HG03175 (cell line): Measurements from ENCODE around the gene FAM3A.
"Not testable (repeated sequence)": the region's sequence is repeated elsewhere in the genome, so short reads cannot be mapped to it uniquely, and the experiment has no call there.

Experiments used
- ATAC-seq: cut with Tn5 transposase; IDR thresholded peaks from one replicate; pipeline ENCODE4 v1.9.1; 2021; ENCODE audit warnings: mild to moderate bottlenecking, moderate library complexity; ENCODE audit not compliant: unreplicated experiment

FAM3A gene

DNA sequence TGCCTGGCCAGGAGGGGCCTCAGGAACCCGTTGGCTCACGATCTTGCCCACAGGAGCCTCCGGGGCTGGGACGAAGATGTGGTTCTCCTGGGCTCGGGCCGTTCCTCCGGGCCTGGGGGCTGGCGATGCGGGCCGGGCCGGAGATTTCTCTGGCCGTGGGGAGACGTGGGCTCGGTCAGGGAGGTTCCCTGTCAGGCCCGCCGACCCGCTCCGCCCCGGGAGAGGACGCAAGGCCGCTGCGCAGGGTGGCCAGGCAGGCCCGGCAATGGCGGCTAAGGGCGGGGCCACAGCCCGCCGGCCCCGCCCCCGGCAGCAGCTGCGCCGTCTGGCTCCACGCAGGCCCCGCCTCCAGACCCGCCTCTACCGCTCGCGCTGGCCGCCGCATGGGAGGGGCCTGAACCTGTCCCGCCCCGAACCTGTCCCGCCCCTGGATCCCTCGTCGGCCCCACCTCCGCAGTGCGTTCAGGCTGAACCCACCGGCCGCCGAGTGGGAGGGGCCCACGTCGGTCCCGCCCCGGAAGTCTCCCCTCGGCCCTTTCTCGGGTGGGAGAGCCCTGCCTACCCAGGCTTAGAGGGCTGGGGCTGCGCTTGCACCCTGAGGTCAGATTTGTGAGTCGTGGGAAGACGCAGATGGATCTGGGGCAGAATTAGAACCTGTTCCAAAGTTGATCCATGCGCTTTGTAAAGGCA lies at the start of gene FAM3A:
Gene FAM3A, minus strand, starts transcription at position 267 of the 690 bp plus-strand sequence. CDS start 460 bp downstream, outside the sequence.
- ATAC-seq = peak; percentile 93

DNA sequence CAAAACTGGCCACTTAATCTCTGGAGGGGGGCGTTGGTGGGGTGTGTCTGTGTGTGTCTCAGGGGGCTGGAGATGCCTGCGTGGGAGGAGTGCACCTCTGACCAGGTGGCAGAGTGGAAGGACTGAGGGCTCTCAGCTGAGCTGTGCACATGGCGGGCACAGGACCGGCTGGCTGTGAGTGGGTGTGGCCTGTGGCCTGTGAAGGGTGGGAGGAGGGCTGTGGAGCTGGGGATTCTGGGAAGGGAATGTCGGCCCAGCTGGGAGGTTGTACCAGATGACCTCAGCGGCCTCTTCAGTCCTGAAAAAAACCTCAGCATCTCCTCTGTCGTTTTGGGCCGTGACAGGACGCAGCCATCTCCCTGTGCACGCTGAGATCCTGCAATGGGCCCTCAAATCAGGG lies 46.3 kb upstream of the FAM3A start:
- not testable (repeated sequence) for ATAC-seq

DNA sequence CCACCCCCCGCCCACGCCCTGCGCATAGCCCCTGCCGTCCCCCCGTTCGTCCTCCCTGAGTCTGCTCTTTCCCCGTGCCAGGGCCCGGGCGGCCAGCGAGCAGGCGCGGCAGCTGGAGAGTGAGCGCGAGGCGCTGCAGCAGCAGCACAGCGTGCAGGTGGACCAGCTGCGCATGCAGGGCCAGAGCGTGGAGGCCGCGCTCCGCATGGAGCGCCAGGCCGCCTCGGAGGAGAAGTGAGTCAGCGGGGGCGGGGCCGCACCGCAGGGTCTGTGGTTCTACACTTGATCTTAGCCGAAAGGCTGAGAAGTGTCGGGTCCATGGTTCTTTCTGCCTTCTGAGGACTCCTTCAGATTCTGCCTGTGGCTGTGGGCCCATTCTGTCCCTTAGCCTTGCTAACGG lies 44.3 kb upstream of the FAM3A start:
- ATAC-seq = not testable (repeated sequence)

- ATAC-seq = not testable (repeated sequence)
These were observed 42.9 kb upstream of the FAM3A start for GRCh38 chrX:154558896-154559295.

- not testable (repeated sequence) for ATAC-seq
These were observed 42.1 kb upstream of the FAM3A start for GRCh38 chrX:154558060-154558690.

- ATAC-seq = not testable (repeated sequence)
These were observed 36.2 kb upstream of the FAM3A start for GRCh38 chrX:154552112-154552806.

GRCh38 chrX:154549766-154550165 lies 33.7 kb upstream of the FAM3A start:
- no peak for ATAC-seq

DNA sequence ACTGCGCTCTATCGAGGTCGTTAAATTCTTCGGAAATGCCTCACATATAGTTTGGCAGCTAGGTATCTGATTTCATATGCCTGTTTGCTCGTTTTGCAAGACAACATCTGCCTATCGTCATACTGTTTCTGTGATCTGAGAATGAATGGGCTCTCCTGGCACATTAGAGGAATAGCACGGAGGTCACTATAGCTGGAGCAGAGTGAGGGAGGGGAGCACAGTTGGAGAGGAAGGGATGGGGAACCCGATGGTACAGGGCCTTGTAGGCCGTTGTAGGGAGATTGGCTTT lies 31.9 kb upstream of the FAM3A start:
- ATAC-seq = no peak

DNA sequence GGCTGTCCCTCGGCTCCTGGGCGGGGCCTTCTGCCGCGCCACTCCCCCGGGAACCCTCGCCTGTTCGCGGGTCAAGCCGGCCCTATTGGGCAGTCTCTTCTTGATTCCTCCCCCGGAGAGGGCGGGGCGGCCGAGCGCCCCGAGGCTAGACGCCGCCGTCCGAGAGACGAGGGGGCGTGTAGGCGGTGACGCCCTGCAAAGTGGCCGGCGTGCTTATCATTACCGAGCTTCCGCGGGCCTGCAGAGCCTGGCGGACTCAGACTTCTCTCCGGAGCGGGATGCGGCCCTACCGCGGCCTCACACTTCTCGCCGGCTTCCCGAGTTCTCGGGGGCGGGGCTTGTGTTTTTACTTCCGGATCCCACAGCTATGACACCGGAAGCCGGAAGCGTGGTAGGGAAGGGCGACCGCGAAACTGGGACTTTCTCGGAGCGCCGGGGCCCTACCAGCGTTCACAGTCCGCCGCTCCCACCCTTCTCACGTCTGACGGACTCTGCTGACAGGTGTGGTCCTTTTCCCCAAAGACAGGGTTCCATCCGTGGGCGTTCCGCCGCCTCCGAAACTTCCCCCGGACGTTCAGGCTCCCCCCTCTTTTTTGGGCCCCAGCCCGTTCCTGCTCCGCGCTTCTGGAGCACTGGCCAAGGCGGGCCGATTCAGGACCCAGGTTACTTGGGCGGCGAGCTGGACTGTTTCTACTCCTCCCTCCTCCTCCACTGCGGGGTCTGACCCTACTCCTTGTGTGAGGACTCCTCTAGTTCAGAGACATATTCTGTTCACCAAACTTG lies 31.4 kb upstream of the FAM3A start, which contains the start of gene IKBKG:
Gene IKBKG, plus strand, starts transcription at position 376 of the 783 bp plus-strand sequence. CDS start 4,383 bp downstream, outside the sequence.
- ATAC-seq = peak; percentile 83

GRCh38 chrX:154546354-154547244 lies 30.6 kb upstream of the FAM3A start, which contains the start of gene G6PD:
Gene G6PD (minus strand): TSS chrX:154546846. CDS start chrX:154546155, 691 bp downstream.
- ATAC-seq = peak; percentile 42

DNA sequence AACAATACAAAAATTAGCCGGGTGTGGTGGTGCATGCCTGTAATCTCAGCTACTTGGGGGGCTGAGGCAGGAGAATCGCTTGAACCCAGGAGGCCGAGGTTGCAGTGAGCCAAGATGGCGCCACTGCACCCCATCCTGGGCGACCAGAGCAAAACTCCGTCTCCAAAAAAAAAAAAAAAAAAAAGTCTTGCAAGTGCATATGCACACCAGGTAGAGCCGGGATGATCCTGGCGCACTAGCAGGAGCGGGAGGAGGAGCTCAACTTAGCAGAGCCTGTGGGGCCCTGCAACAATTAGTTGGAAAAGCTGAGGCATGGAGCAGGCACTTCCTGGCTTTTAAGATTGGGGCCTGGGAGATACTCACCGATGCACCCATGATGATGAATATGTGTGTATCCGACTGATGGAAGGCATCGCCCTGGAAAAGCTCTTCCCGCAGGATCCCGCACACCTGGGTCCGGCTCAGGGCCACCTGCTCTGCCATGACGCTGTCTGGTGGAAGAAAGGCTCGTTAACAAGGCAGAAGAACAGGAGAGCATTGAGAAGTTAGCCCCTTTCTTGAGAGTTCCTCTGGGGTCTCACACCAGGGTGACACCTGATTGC lies 29.7 kb upstream of the FAM3A start:
- no peak for ATAC-seq

- ATAC-seq = no peak
These were observed 26.8 kb upstream of the FAM3A start for GRCh38 chrX:154542723-154543424.

DNA sequence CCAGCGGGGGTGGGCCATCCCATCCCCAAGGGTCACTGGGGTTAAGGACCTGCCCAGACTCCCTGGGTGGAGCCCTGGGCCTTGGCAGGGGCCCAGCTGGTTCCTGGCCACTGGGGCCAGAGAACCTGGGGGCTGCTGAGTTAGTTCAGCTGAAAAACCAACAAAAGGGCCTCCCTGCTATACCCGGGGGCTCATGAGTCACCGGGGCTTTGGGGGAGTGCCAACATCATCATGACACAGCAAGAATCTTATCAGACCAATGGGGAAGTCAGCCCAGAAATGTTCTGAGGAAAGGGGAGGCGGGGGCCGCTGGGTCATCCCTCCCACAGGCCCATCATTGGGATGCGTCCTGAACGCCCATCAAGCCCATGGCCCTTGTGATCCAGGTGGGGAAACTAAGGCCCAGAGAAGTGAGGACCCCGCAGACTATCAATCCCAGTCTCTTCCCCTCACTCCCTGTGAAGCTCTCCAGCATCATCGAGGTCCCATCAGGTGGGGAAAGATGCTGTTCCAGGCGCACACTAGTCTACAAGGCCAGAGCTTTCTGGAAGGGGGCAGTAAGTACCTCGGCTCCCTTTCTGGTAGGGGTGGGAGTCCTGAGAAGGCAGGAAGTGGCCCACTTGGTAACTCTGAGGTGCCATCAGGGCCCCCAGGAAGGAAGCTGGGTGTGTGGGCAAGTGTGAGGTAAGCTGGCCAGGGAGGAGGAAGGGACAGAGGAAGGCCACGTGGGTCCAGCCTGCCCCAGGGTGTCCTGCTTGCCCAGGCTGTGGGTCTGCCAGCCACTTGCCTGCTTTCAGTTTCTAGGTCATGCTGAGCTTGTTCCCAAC lies 26.1 kb upstream of the FAM3A start:
- ATAC-seq = no peak

DNA sequence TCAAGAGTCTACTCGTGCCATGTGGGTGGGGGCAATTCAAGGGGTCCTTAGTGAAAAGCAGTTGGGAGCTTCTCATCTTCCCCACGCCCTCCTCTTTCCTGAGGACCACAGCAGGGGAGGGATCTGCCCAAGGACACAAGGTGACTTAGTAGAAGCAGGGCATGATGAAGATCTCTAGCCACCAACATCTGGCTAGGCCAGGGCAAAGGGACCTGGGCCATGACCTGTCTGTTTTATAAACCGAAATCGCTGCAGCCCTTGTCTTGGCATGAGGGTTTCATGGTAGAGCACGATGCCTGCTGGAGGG lies 25.5 kb upstream of the FAM3A start:
- no peak for ATAC-seq

- no peak for ATAC-seq
These were observed 25.0 kb upstream of the FAM3A start for GRCh38 chrX:154540897-154541535.

DNA sequence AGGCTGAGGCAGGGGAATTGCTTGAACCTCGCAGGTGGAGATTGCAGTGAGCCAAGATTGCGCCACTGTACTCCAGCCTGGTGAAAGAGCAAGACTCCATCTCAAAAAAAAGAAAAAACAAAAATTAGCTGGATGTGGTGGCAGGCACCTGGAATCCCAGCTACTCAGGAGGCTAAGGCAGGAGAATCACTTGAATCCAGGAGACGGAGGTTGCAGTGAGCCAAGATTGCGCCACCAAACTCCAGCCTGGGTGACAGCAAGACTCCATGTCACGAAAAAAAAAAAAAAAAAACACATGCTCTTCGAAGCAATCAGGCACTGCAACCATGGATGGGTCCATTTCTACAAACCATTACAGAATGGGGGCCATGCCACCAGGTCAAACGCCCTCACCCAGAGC lies 24.3 kb upstream of the FAM3A start:
- not testable (repeated sequence) for ATAC-seq

DNA sequence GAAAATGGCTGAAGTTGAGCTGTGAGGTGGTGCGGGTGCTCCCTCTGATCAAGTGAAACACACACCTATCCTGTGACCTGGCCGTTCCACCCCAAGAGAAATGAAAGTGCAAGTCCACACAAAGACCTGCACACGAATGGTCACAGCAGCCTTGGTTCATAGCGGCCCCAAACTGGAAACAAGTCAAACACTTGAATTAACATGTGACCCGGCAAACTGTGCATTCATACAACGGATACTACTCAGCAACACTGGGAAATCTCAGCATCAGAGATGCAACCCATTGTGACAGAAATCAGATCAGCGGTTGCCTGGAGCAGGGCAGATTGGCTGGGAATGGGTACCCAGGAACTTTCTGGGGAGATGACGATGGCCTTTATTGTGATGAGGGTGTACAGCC lies 23.0 kb upstream of the FAM3A start:
- ATAC-seq = no peak

- ATAC-seq = no peak
These were observed 19.9 kb upstream of the FAM3A start for GRCh38 chrX:154535892-154536291.
